Breast epithelium (tissue), 4 donors: Measurements from ENCODE around the gene TSSC4. TPM values are rescaled to one million over a fixed set of nuclear protein-coding genes. Genes with fewer than 3 reads are reported as not detected.
A peak's percentile ranks its signal among the peaks of the same experiment; 100 is the strongest.

Experiments used
- DNase-seq, 2 donors: peaks; one replicate each; pipeline ENCODE4 v3.0.0-alpha.2; 2019; ENCODE audit warnings: low spot score in 2 of 2
- H3K27ac ChIP-seq, 2 donors: fragments of 200-600 bp; sonication (generic) in 1 of 2; one replicate each; pipeline ENCODE4 v1.5.1; 2016 to 2019; ENCODE audit warnings: mild to moderate bottlenecking in 1 of 2
- H3K27me3 ChIP-seq, 2 donors: fragments of 200-600 bp; sonication (generic) in 1 of 2; one replicate each; pipeline versions ENCODE4 v1.5.1 to v1.6.0; 2017 to 2019; ENCODE audit warnings: control low read depth in 1 of 2, mild to moderate bottlenecking in 1 of 2
- H3K36me3 ChIP-seq: fragments of 200-600 bp; one replicate; pipeline ENCODE4 v1.5.1; 2019
- H3K4me1 ChIP-seq, 2 donors: fragments of 200-600 bp; sonication (generic); one replicate each; pipeline ENCODE4 v1.5.1; 2016 to 2019; ENCODE audit warnings: control low read depth in 1 of 2
- H3K4me3 ChIP-seq, 3 donors: fragments of 200-600 bp; sonication (generic); 1 replicate in 2 of 3; 2 replicates in 1 of 3; pipeline ENCODE4 v1.5.1; 2016 to 2019; ENCODE audit warnings: mild to moderate bottlenecking in 3 of 3, moderate library complexity in 2 of 3
- H3K9me3 ChIP-seq, 2 donors: fragments of 200-600 bp; sonication (generic) in 1 of 2; one replicate each; pipeline ENCODE4 v1.5.1; 2016 to 2019; ENCODE audit warnings: control low read depth in 1 of 2
- POLR2A ChIP-seq: fragments of 450-650 bp; IDR thresholded peaks from one replicate; pipeline ENCODE4 v1.6.1; 2016; ENCODE audit warnings: antibody characterized with exemption, mild to moderate bottlenecking, moderate library complexity
- POLR2AphosphoS5 ChIP-seq, 3 donors: sonication (generic); formaldehyde crosslinking; IDR thresholded peaks; one replicate each; pipeline ENCODE4 v1.6.1; 2017; ENCODE audit warnings: antibody characterized with exemption in 3 of 3
- intact Hi-C: fragments of 100-400 bp; cut with DNase I; formaldehyde crosslinking; loops from one replicate; pipeline ENCODE4 v1.15.1; 2023; ENCODE audit warnings: low total_unique reads
- total RNA-seq, 3 donors: library from RNA; depleted of rRNA; stranded (reverse); fragments of >200 nt; gene quantifications; one replicate each; pipeline ENCODE4 v1.1.0, GENCODE V29; 2016
- TF ChIP-seq, protein P1 (sequence below), 3 donors: fragments of 450-650 bp; IDR thresholded peaks; one replicate each; pipeline ENCODE4 v1.5.1; 2016 to 2017; ENCODE audit warnings: antibody characterized with exemption in 3 of 3, mild to moderate bottlenecking in 3 of 3, moderate library complexity in 3 of 3

The TSSC4 gene
- total RNA-seq, 3 donors from 2014 or later, result 36.8 to 44.9 (median 37.2) TPM

DNA sequence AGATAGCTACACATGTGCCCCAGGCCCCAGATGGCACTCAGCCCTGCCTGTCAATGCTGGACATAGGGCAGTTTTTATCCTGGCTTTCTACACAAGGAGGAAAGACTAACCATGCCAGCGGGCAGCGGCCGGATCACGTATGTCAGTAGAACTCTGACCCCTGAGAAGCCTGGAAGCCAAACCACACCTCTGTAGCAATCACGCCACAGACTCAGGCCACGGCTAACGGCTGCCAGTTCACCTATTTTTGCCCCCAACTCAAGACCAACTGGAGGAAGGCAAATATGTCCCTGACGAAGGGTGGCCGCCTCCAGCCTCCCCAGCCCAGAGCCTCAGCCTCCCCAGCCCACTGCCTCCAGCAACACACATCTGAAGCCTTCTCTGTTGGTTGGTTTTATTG, 30.7 kb upstream of the TSSC4 start:
- Histone ChIP-seq H3K4me3 (no peak overlapping the region), H3K4me1 (no peaks in the 10 kb centered on the region), H3K9me3 (no peaks in the 10 kb centered on the region), H3K27ac (no peak overlapping the region), H3K27me3 (no peaks in the 10 kb centered on the region), H3K36me3 (no peaks in the 10 kb centered on the region)
- no peak for DNase-seq
- no peak for TF ChIP-seq POLR2AphosphoS5 (IDR thresholded peaks at IDR 0.05)
- TF ChIP-seq, protein P1, sequence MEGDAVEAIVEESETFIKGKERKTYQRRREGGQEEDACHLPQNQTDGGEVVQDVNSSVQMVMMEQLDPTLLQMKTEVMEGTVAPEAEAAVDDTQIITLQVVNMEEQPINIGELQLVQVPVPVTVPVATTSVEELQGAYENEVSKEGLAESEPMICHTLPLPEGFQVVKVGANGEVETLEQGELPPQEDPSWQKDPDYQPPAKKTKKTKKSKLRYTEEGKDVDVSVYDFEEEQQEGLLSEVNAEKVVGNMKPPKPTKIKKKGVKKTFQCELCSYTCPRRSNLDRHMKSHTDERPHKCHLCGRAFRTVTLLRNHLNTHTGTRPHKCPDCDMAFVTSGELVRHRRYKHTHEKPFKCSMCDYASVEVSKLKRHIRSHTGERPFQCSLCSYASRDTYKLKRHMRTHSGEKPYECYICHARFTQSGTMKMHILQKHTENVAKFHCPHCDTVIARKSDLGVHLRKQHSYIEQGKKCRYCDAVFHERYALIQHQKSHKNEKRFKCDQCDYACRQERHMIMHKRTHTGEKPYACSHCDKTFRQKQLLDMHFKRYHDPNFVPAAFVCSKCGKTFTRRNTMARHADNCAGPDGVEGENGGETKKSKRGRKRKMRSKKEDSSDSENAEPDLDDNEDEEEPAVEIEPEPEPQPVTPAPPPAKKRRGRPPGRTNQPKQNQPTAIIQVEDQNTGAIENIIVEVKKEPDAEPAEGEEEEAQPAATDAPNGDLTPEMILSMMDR (IDR thresholded peaks at IDR 0.05), result no peak
- intact Hi-C loops, result no loop called here

DNA sequence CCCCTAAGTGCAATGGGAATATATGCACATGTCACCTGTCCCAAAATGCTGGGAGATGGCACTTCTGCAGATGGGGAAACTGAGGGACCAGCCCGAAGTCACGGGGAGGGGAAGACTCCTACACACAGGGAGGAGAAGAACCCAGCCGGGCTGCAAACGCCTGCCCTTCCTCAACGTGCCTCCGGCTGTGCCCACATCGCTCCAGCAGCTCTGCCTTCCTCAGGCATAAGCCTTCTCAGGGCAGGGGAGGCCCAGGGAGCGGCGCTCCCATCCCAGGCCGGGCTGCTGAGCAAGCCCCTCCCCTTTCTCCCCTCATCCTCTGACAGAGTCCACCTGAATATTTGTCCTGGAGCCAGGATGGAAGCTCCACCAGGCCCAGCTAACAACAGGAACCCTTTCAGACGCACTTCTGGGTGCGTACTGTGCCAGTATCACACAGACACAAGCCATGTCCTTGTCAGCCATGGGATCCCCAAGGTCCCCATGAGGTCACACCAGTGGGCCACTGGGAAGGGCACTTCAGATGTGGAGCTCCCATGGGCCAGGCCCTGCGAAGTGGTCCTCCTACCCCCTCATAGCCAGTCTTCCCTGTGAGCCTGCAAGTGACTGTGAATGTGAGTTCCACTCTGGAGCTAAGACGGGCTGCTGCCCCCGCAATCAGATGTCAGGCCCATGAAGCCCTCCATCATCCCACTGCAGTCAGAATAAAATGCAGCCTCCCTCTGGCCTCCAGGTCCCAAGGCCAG, 25.9 kb upstream of the TSSC4 start:
- H3K27me3 ChIP-seq, result no peaks in the 10 kb centered on the region

DNA sequence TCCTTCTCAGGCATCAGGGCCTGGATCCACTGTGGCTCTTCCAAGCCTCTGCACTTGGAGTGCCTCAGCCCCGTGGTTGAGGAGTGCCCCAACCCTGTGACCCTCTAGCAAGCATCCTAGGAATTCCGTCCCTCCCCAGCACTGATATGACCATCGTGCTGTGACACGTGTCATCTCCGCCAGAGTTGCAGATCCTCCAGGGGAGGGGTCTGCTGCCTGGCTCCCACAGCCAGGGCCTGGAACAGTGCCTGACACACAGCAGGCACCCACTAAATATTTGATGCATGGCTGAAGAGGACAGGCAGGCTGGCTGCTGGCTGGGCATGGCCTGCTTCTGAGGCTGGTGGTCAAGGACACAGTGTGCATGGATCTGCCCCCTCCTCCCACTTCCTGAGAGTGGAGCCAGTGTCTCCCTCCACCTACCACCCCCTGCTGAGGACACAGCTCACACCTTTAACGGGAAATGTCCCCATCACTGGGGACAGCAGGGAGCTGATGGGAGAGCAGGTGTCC, 25.2 kb upstream of the TSSC4 start:
- no peak overlapping the region for H3K27ac ChIP-seq
- no peaks in the 10 kb centered on the region for H3K9me3 ChIP-seq
- H3K36me3 ChIP-seq, result no peaks in the 10 kb centered on the region
- TF ChIP-seq POLR2AphosphoS5 (IDR thresholded peaks at IDR 0.05), result no peak
- TF ChIP-seq, protein P1 (IDR thresholded peaks at IDR 0.05), result no peak
- TF ChIP-seq POLR2A, result no peak
- H3K4me1 ChIP-seq, result peaks cover 9 to 16% of the 10 kb centered on the region in 2 donors
- H3K4me3 ChIP-seq, result no peak overlapping the region
- intact Hi-C loops, result no loop called here
- no peak for DNase-seq
- no peaks in the 10 kb centered on the region for H3K27me3 ChIP-seq

More for the DNA sequence above, 25.9 kb upstream of the TSSC4 start:
- intact Hi-C loops, result no loop called here
- Histone ChIP-seq H3K36me3 (no peaks in the 10 kb centered on the region), H3K4me1 (peaks cover 3 to 9% of the 10 kb centered on the region in 2 donors), H3K27ac (no peak overlapping the region), H3K4me3 (no peak overlapping the region), H3K9me3 (no peaks in the 10 kb centered on the region)
- TF ChIP-seq, protein P1 (IDR thresholded peaks at IDR 0.05), result no peak
- TF ChIP-seq POLR2A (no peak), POLR2AphosphoS5 (IDR thresholded peaks at IDR 0.05) (no peak)
- no peak for DNase-seq

DNA sequence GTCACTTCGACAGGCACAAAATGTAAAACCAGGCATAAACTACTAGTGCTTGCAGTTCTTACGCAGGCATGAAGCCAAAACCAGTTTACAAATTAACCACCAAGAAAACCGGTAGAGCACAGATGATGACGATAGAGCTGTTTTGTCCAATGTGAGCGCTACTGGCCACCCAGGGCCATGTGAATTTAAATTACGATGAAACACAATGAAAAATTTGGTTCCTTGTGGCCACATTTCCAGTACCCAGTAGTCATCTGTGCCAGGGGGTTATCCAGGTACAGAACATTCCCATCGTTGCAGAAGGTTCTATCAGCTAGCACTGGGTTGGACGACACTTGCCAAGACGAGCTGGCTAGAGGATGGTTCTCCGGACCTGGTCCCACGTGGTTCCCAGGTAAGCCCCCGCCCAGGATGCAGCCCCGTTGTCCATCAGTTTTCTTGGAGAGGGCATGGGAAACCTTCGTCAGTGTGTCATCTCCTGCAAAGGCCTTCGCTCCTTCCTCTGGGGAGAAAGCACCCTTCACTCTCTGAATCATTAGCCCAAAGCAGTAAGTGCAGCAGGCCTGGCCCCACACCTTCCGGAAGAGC, 24.5 kb upstream of the TSSC4 start:
- H3K4me3 ChIP-seq, result peak overlapping the region in 1 of 3 donors; percentile 100
- peaks cover 13 to 23% of the 10 kb centered on the region in 2 donors for H3K4me1 ChIP-seq
- intact Hi-C loops, result no loop called here
- no peak for DNase-seq
- peak overlapping the region; percentile 0 to 100 for H3K27ac ChIP-seq
- no peaks in the 10 kb centered on the region for H3K27me3 ChIP-seq
- TF ChIP-seq, protein P1 (IDR thresholded peaks at IDR 0.05), result no peak
- TF ChIP-seq POLR2AphosphoS5 (IDR thresholded peaks at IDR 0.05), result no peak
- TF ChIP-seq POLR2A, result no peak
- H3K9me3 ChIP-seq, result no peaks in the 10 kb centered on the region
- no peaks in the 10 kb centered on the region for H3K36me3 ChIP-seq
